Jurkat, Clone E6-1 (cell line): ENCODE data around the gene CCR8.
"Not testable (repeated sequence)": the region's sequence is repeated elsewhere in the genome, so short reads cannot be mapped to it uniquely, and the experiment has no call there.

ENCODE experiments used
- DNase-seq: peaks from one replicate; pipeline ENCODE4 v3.0.0-alpha.2; 2011; ENCODE audit warnings: low read depth, low spot score
- H3K4me3 ChIP-seq: 2 replicates; pipeline ENCODE4 v1.5.1; 2011; ENCODE audit warnings: mild to moderate bottlenecking, low read length, control low read depth, moderate library complexity

Gene CCR8

DNA sequence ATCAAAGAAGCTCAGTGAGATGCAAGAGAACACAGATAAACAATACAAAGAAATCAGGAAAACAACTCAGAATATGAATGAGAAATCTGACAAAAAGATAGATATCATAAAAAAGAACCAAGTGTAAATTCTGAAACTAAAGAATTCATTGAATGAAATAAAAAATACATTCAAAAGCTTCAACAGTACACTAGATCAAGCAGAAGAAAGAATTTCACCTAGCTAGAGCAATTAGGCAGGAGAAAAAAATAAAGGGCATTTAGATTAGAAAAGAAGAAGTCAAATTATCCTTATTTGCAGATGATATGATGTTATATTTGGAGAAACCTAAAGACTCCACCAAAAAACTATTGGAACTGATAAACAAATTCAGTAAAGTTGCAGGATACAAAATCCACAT, 30.2 kb upstream of the CCR8 start:
- no peak overlapping the region for H3K4me3 ChIP-seq
- DNase-seq = no peak

DNA sequence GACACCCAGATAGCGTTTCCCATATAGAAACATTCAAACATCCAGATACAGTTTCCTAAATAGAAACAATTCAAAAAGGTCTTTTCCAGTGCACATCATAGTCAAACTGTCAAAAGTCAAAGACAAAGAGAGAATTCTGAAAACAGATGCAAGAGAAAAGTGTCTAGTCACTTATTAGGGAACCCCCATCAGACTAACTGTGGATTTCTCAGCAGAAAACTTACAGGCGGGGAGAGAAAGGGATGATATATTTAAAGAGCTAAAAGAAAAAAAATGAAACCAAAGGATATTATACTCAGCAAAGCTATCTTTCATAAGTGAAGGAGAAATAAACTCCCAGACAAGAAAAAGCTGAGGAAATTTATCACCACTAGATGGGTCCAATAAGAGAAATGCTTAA, 27.3 kb upstream of the CCR8 start:
- no peak overlapping the region for H3K4me3 ChIP-seq

DNA sequence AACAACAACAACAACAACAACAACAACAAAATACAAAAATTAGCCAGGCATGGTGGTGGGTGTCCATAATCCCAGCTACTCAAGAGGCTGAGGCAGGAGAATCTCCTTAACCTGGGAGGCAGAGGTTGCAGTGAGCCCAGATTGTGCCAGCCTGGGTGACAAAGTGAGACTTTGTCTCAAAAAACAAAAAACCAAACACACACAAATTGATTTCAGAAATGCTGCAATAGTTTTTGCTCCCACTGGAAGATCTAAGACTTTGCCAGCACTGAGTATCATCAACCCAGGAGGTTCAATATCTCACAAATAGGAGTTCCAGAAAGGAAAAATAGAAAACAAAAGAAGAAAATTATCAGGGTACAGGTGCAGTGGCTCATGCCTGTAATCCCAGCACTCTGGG, 16.2 kb upstream of the CCR8 start:
- no peak for DNase-seq
- H3K4me3 ChIP-seq = no peak overlapping the region

More for the DNA sequence above, 27.3 kb upstream of the CCR8 start:
- no peak for DNase-seq

DNA sequence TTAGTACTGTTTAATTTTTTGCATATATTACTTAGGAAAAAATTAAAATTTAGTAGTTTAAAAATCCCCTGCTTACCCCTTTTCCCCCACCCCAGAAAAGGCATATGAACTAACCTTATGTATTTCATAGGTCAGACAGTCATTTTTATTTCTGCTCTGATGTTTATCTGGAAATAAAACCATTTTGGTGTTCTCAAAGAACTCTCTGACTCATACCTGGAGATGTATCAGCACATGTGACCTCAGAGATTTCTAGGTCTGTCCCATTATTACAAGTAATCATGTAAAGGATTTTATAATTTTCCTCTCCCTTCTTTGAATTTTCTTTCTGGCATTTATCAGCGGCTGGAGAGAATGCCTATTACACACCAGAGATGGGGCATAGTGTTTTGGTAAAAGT, 14.1 kb upstream of the CCR8 start:
- H3K4me3 ChIP-seq = no peak overlapping the region
- no peak for DNase-seq

DNA sequence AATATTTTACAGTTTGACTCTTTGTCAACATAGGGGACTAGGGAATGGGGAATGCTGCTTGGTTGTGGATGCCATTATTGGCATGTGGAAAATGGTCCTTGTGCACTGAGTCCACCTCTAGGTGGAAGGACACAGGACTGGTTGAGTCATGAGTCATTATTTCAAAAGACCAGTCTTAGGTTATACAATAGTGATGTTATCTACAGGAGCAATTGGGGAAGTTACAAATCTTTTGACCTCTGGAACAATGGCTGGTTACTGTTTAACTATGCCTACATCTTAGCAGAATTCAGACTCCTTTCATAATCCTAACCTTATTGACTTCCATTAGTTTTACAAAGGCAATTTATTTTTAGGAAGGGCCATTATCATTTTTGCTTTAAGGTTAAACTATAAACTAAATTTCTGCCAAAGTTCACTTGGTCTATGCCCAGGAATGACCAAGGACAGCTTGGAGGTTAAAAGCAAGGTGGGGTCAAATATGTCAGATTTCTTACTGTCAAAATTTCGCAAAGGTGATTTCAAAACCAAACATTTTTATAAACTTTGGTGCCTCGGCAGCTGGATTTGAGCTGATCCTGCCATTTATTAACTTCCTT, 11.8 kb upstream of the CCR8 start:
- DNase-seq = no peak
- no peak overlapping the region for H3K4me3 ChIP-seq

DNA sequence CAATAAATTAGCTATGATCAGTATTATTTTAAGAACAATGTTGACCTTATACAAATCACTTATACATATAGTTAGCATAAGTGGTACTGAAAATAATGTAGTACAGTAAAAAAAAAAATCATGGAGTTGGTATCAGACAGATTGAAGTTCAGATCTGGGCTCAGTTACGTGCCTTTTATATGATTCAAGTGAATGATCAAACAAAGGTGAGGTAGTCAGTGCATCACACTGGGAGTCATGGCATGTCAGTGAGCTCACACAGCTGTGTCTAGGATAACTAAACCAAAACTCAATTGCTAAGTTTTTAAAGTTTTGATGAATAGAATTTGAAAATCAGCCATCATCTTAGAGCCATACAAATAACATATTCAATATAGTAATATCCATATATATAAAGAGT, 11.2 kb upstream of the CCR8 start:
- no peak for DNase-seq
- no peak overlapping the region for H3K4me3 ChIP-seq

DNA sequence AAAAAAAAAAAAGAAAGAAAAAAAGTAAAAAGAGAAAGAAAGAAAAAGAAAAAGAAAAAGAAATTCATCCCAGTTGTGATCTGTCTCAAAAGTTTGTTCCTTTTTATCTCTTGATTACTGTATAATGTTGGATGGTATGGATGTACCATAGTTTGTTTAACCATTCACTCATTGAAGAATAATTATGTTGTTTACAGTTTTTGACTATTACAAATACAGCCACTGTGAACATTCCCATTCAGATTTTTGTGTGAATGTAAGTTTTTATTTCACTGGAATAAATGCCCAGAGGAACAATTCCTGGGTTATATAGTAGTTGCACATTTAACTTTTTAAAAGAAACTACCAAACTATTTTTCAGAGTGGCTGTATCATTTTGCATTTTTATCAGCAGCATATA, 10.3 kb upstream of the CCR8 start:
- no peak overlapping the region for H3K4me3 ChIP-seq
- no peak for DNase-seq

DNA sequence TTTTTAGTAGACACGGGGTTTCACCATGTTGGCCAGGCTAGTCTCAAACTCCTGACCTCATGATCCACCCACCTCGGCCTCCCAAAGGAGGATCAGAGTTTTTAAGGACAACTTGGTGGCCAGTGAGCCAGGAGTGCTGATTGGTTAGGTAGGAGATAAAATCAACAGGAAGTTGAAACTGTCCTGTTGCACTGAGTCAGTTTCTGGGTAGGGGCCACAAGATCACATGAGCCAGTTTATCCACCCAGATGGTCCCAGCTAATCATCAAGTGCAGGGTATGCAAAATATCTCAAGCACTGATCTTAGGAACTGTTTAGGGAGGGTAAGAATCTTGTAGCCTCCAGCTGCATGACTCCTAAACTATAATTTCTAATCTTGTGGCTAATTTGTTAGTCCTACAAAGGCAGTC, 7.9 kb upstream of the CCR8 start:
- DNase-seq, H3K4me3 ChIP-seq: not testable (repeated sequence)

DNA sequence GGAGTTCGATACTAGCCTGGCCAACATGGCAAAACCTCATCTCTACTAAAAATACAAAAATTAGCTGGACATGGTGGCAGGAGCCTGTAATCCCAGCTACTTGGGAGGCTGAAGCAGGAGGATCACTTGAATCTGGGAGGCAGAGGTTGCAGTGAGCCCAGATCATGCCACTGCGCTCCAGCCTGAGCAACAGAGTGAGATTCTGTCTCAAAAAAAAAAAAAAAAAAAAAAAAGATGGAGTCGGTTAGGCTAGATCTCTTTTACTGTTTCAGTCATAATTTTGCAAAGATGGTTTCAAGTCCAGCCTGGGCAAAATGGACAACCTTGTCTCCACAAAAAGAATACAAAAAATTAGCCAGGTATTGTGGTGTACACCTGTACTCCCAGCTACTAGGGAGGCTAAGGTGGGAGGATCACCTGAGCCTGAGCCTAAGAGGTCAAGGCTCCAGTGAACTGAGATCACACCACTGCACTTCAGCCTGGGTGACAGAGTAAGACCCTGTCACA, 7.2 kb upstream of the CCR8 start:
- not testable (repeated sequence) for H3K4me3 ChIP-seq

DNA sequence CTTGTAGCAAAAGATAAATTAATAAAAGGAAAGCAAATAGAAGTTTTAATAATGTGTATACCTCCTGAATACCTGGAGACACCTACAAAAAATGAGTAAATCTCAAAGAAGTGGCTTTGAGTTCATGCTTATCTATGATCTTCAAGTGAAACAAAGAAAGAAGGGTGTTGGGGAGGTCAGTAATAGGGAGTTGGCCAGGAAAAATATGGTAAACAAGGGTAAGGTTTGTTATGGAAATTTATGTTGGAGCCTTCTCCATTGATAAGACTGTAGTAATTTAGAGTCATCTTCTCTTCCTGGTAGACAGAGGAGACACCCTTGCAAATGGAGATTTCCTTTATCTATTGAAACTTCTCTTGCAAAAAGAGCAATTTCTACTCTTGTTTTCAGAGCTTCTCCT, 6.6 kb upstream of the CCR8 start:
- no peak overlapping the region for H3K4me3 ChIP-seq
- no peak for DNase-seq

More for the DNA sequence above, 7.2 kb upstream of the CCR8 start:
- not testable (repeated sequence) for DNase-seq

DNA sequence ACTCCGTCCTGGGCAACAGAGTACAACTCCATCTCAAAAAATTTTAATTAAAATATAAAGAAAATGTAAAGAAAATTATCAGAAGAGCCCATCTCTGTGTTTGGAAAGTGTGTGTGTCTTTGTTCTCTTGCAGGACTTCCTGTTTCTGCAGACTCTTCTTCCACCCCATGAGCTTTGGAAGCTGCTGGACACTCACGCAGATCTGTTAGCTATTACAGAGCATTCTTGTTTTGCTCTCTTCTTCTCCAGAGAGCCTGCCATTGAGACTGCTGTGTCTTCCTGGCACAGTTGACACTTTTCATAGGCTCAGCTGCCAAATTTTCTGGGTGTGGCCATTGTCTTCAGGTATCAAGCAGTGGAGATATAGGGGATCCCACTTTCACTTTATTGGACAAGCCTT, 6.0 kb upstream of the CCR8 start:
- H3K4me3 ChIP-seq = no peak overlapping the region
- DNase-seq = no peak

DNA sequence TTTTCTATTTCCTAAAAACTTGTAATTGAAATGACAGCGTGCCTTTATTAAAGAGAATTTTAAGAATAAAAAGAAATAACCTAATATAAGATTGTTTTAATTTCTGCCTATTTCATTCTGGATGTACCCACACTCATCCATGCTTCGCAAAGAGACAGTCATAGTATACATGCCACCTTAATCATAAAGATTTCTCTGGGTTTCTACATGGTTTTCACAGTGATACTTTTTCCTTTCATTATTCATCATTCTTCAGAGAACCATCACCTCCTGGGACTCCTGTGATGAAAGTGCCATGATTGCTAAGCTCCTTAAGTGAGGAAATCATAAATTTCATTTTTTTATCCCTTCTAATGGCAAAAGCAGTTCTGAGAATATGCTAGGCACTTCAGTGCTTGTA, 4.3 kb upstream of the CCR8 start:
- DNase-seq = no peak
- H3K4me3 ChIP-seq = no peak overlapping the region

DNA sequence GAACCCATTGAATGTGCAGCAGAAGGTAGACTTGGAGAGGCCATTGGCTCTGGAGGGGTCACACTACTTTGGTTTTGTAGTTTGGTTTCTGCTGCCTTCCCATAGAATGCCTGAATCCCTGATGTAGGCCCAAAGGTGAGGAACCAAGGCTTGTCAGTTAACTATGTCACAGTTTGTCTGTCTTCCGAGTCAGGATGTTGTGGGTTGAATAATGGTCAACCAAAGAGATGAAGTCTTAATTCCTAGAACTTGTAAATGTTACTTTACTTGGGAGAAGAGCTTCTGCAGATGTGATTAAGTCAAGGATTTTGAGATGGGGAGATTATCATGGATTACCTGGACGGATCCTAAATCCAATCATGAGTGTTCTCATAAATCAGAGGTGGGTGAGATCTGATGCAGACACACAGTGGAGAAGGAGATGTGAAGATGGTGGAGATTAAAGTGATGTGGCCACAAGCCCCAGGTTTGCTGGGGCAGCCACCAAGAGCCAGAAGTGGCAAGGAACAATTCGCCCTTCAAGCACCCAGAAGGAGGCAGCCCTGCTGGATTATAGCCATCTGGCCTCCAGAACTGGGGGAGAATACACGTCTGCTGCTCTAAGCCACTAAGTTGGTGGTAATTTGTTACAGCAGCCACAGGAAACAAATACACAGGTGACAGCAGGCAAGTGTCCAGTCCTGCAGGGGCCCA, 2.3 kb upstream of the CCR8 start:
- DNase-seq = no peak
- no peak overlapping the region for H3K4me3 ChIP-seq

DNA sequence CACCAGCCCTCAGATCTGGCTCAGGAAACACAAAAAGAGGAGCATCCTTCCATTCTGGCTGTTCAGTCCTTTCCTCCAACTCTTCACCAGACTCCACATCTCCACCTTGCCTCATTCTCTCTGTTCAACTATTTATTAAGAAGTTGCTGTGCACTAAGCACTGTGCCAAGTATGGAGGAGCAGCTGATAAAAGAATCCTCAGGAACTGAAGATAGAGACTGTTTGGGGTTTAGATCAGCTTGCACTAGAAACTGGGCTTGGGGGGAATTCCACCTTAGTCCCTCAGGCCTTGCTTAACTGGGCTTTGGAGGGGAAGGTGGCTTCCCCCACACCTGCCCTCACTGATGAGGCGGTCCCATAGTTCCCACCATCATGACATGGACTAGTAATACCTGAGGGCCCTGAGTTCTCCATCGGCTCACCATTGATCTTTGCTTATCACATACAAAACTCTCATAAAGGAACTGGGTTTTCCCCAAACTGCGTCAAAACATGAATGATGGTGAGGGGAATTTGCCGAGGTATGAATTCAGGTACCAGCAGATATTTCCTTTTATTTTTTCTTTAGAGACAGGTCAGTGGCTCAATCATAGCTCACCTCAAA, 1.7 kb upstream of the CCR8 start:
- no peak for DNase-seq
- H3K4me3 ChIP-seq = no peak overlapping the region

DNA sequence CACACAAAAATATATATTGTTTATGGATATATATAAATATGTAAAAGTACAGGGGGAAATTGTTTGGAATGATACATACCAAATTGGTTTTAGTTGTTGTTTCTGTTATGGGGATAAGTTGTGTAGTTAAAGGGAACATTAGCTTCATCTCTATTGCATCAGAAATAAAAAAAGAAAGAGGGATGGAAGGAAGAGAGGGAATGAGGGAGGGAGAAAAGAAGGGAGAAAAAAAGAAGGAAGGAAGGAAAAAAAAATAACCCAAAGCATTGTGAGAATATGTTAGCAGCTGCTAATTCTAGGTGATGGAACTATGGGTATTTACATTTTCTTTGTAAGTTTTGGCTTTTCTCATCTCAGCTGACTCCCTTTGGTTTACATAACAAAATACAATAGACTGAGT, 1.3 kb downstream of the CCR8 start:
- no peak overlapping the region for H3K4me3 ChIP-seq
- no peak for DNase-seq

DNA sequence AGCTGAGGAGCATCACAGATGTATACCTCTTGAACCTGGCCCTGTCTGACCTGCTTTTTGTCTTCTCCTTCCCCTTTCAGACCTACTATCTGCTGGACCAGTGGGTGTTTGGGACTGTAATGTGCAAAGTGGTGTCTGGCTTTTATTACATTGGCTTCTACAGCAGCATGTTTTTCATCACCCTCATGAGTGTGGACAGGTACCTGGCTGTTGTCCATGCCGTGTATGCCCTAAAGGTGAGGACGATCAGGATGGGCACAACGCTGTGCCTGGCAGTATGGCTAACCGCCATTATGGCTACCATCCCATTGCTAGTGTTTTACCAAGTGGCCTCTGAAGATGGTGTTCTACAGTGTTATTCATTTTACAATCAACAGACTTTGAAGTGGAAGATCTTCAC, 3.0 kb downstream of the CCR8 start:
- no peak for DNase-seq
- no peak overlapping the region for H3K4me3 ChIP-seq

DNA sequence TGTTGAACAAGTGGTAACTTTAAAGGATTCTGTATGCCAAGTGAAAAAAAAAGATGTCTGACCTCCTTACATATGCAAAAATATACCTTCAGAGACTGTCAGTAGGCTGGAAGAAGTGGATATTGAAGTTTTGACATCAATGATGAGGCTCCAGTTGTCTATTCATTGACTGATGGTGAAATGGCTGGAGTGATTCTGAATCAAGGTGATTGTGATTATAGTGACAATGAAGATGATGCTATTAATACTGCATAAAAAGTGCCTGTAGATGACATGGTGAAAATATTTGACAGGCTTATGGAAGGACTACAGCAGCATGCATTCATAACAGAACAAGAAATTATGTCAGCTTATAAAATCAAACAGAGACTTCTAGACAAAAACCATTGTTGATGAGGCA, 4.1 kb downstream of the CCR8 start:
- no peak overlapping the region for H3K4me3 ChIP-seq
- no peak for DNase-seq

DNA sequence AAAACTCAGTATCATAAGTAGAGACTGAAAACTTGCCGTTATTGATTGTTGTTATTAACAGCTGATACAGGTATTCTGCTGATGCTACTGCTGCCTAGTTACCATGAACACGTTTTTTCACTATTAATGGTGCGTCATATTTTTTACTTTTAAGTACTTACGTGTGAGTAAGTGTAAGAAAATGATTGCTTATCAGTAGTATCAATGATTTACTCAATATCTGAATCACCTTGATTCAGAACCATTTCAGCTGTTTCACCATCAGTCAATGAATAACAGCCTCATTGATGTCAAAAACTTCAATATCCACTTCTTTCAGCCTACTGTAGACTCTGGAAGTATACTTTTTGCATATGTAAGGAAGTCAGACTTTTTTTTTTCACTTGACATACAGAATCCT, 4.7 kb downstream of the CCR8 start:
- no peak for DNase-seq

DNA sequence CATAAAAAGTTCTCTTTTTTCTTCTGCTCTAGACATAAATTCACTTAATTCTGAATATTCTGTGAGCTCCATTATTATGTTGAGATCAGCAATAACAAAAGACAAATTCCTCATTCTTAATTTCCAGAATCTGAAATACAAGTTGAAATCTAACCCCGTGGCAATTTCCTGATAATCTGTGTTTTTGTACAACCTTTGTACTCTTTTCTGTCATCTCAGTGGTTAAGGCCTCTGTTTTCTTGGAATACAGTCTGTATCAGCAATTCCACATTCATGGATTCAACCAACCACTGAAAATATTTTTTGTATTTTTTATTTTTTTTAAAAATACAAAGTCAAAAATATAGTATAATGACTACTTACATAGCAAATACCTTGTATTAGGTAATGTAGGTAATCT, 8.7 kb downstream of the CCR8 start:
- H3K4me3 ChIP-seq = no peak overlapping the region
- no peak for DNase-seq

More for the DNA sequence above, 4.7 kb downstream of the CCR8 start:
- H3K4me3 ChIP-seq = no peak overlapping the region

DNA sequence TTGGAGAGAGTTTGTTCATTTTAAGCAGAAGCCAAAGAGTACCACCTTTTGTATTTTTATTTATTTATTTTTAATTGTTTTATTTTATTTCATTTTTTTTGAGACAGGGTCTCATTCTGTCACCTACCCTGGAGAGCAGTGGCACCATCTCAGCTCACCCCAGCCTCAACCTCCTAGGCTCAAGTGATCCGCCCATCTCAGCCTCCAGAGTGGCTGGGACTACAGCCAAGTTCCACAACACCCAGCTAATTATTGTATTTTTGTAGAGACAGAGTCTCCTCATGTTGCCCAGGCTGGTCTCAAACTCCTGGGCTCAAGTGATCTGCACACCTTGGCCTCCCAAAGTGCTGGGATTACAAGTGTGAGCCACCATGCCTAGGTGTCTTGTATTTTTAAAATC, 9.6 kb downstream of the CCR8 start:
- H3K4me3 ChIP-seq = no peak overlapping the region
- no peak for DNase-seq
